Choroid plexus epithelial cell (primary cell): Measurements from ENCODE around the gene ZMIZ1.

Experiments
- DNase-seq: peaks from one replicate; pipeline ENCODE4 v3.0.0-alpha.2; 2010; ENCODE audit warnings: low read depth
- H3K4me3 ChIP-seq: 2 replicates; pipeline ENCODE4 v1.5.1; 2011; ENCODE audit warnings: low read depth, mild to moderate bottlenecking, control low read depth, low read length, moderate library complexity
- TF ChIP-seq, protein P1 (sequence below): conservative IDR thresholded peaks from 2 replicates; pipeline ENCODE4 v1.5.1; 2011; ENCODE audit warnings: low read depth, mild to moderate bottlenecking, control low read depth, inconsistent platforms, low read length, moderate library complexity

The ZMIZ1 gene

DNA sequence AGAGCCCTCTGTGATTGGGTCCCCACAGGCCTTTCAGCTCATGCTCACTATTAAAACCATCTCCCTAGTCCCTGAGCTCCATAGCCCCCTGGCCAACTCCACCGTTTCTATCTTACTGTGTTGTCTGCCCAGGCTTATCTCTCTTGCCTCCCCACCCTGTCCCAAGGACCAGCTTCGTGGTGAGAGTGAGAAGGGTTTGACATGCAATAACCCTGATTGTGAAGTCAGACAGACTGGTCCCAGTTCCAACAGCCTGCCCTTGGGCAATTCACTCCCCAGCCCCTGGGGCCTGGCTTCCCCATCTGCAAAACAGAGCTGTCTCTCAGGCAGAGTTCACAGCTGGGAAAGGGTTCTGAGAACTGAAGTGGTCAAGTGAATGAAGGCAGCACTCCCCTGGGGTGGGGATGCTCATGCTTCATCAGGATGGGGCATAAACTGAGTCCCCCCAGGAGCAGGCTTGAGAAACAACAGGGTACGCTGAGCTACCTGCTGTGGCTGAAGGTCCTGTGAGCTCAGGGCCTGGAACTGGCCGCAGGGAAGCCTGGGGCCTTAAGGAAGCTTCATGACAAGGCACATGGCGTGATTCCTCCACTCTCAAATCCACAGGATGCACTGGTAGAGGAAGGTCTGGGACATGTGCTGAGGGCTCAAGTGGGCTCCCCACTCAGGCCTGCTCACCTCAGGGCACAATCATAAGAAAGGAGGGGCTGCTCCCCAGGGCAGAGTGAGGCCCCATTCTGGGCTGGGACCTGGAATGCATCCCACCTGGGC is 276.7 kb downstream of the ZMIZ1 start:
- H3K4me3 ChIP-seq = no peak overlapping the region
- TF ChIP-seq, protein P1, sequence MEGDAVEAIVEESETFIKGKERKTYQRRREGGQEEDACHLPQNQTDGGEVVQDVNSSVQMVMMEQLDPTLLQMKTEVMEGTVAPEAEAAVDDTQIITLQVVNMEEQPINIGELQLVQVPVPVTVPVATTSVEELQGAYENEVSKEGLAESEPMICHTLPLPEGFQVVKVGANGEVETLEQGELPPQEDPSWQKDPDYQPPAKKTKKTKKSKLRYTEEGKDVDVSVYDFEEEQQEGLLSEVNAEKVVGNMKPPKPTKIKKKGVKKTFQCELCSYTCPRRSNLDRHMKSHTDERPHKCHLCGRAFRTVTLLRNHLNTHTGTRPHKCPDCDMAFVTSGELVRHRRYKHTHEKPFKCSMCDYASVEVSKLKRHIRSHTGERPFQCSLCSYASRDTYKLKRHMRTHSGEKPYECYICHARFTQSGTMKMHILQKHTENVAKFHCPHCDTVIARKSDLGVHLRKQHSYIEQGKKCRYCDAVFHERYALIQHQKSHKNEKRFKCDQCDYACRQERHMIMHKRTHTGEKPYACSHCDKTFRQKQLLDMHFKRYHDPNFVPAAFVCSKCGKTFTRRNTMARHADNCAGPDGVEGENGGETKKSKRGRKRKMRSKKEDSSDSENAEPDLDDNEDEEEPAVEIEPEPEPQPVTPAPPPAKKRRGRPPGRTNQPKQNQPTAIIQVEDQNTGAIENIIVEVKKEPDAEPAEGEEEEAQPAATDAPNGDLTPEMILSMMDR = no peak
- no peak for DNase-seq

DNA sequence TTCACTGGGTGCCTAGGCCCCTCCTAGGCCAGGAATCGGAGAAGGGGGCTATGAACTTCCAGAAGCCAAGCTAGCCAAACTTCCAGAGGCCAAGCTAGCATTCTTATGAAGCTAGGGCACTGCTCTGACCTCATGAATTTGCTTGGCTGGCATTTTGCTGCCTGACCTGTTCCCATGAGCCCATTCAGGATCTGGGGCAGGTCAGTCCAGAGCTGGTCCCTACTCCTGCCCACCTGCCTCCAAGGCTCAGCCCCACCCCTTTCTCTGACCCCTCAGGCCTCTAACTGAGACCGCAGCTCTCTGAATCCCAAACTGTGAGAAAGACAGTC is 277.2 kb downstream of the ZMIZ1 start:
- H3K4me3 ChIP-seq = no peak overlapping the region
- TF ChIP-seq, protein P1 = no peak
- no peak for DNase-seq

DNA sequence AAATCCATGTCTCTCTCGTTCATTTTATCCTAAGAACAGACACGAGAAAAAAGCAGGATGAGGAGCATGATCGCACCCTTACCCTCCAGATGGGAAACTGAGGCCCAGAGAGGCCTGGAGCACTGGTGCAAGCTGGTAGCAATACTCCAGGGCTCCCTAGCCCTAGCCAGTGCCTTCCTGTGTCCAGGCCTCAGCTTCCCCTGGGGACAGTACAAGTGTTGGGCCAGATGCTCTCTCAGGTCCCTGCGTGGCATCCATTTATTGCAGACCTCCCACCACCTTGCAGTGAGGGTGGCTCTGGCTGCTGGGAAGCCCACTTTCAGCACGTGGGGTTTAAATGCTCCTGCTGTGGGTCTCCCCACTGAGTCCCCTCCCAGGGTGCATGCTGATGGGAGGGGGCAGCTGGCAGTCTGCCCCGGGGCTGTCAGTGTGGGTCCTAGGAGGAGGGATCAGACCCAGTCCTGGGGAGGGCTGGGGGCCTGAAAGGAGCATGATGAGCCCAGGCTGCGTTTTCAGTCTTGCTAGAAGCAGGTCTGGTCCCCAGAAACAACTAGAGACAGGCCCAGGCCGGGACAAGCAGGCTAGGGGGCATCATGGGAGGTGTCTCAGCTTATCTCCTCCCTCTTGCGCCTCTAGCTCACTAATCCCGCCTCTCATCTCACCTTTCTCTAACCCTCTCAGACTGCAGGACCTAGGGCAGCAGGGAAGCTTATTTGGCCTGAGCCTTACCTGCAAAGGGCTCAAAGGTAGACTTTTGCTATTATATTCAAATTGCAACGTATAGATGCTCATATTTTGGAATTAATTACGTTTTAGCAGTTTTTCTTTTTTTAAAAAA is 277.8 kb downstream of the ZMIZ1 start:
- H3K4me3 ChIP-seq = no peak overlapping the region
- DNase-seq = no peak
- TF ChIP-seq, protein P1 = no peak

DNA sequence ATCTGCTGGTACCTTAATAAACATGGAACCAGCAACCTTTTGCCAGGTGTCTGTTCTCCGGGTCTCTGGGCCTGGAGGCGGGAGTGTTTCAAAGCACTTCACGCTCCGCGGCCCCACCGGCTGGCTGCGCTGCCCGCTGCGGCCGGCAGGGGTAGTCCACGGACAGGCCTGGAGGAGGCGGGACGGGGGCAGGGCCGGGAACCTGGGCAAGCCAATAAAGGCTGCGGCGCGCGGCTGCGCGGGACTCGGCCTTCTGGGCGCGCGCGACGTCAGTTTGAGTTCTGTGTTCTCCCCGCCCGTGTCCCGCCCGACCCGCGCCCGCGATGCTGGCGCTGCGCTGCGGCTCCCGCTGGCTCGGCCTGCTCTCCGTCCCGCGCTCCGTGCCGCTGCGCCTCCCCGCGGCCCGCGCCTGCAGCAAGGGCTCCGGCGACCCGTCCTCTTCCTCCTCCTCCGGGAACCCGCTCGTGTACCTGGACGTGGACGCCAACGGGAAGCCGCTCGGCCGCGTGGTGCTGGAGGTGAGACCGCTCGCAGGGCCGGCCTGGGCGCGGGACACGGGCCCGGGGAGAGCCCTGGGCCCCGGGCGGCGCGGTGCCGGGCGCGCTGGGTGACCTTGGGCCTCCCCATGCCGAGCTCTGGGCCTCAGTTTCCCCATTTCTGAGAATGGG is 278.6 kb downstream of the ZMIZ1 start, which contains the start of gene PPIF:
PPIF (plus strand) TSS at position 244 of the 668 bp plus-strand sequence; CDS start at position 324, 80 bp downstream.
- peak within 1 kb of the TSS; percentile 76 for H3K4me3 ChIP-seq
- TF ChIP-seq, protein P1 = peak; percentile 71
- DNase-seq = peak; percentile 96

DNA sequence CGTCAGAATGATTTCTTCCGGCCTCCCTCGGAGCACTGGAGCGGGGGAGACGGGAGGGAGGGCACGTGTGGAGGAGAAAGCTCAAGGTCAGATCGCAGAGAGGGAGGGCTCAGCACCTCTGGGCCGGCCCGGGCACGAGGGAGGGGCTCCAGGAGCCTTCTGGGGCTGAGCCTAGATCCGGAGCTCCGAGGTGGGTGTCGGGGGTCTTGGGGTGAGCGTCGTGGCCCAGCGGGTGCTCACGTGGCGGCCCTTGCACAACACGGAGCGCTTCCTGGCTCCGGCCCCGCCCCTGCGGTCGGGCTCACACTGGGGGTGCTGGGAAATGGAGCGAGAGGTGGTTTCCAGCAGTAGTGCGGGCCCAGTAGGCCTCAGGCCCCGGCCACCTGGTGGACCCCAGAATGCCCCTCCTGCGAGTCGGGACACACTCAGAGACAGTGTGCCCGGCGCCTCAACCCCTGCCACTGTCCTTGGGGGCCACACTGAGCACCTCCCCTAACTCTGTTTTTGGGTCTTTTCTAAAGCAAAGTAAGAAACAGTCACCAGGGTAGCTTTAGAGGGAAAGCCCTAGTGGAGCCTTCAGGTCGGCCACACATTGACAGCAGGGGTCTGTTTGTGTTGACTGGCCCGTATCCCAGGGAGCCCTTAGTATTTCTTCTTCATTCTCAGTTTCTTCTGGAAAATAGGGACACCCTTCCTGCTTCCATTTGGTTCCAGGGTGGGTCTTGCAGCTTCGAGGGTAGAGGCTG is 279.3 kb downstream of the ZMIZ1 start:
- peak overlapping the region; percentile 76 for H3K4me3 ChIP-seq
- DNase-seq = peak; percentile 90
- TF ChIP-seq, protein P1 = peak; percentile 31

DNA sequence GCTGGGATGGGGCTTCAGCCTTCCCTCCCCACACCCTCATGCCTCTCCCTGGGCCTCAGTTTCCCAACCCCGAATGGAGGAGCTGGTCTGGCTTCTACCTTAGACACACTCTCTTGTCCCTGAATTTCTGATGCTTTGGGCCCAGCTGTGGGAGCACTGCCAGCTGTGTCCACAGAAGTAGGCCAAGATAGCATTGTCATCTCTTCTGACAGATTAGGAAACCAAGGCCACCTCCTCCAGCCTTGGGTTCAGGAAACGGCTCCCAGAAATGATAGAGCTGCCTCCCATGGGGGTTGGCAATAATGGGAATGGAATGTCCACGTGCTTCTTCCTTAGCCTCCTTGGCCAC is 279.8 kb downstream of the ZMIZ1 start:
- peak overlapping the region; percentile 76 for H3K4me3 ChIP-seq
- TF ChIP-seq, protein P1 = no peak
- DNase-seq = no peak
